Left ventricle myocardium superior (tissue), 1 donor: Measurements from ENCODE around the gene KLRF2. TPM values are rescaled to one million over a fixed set of nuclear protein-coding genes. Genes with fewer than 3 reads are reported as not detected.

Source experiments
- ATAC-seq: fragments of 200-7000 bp; cut with Tn5 transposase; one replicate; pipeline ENCODE4 v1.9.1; 2020; ENCODE audit warnings: mild to moderate bottlenecking, moderate library complexity
- DNase-seq: peaks from one replicate; pipeline ENCODE4 v3.0.0-alpha.2; 2020
- intact Hi-C: fragments of 100-400 bp; cut with micrococcal nuclease; formaldehyde crosslinking; loops from one replicate; pipeline ENCODE4 v1.11.0; 2022
- total RNA-seq: library from RNA; stranded (reverse); fragmentation: NEBNext Ultra II Directional; extraction: Animal tissue kit (Norgen Biotek cat#: 25700); gene quantifications from one replicate; pipeline ENCODE4 v1.2.1, GENCODE V29; 2021
- donor health status: DM: no; HTN: yes; CAD: no; lungs with severe emphysema.

KLRF2 gene
- total RNA-seq, 1 donor from 2014 or later = not detected

DNA sequence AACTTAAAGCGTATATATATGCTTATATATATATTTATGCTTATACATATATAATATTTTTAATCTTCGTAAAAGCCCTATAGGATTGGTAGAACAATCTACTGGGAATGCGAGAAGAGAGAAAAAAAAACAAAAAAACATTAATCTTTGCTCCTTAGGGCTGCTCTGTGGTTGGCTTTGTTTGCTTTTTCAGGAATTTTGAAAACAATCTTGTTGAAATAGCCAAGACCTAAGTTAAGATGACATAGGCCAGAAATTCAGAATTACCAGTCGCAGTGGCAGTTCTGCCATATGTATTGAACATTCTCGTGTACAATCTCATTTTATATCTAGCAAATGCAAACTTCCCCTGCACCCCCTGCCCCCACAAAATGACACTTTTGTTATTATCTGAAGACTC, 699 bp downstream of the KLRF2 start:
- intact Hi-C loops = no loop called here
- ATAC-seq (no peak), DNase-seq (no peak)

DNA sequence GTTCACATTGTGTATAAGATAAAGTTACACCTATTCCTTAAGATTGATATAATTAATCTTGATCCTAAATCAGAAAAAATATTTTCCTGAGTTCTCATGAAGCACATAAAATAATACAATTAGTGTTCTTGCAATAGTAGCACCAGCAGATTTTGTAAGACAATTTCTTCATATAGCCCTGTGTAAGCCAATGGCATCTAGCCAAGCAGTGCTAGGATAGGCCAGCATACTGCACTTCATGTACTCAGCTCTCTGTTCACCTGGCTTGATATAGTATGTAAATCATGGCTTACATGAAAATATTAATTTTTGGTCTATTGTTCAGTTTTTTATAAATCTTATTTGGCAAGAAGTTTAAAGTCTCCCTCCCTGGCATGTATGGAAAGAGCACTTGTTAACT, 1.9 kb downstream of the KLRF2 start:
- no peak for DNase-seq
- intact Hi-C loops = no loop called here
- no peak for ATAC-seq

DNA sequence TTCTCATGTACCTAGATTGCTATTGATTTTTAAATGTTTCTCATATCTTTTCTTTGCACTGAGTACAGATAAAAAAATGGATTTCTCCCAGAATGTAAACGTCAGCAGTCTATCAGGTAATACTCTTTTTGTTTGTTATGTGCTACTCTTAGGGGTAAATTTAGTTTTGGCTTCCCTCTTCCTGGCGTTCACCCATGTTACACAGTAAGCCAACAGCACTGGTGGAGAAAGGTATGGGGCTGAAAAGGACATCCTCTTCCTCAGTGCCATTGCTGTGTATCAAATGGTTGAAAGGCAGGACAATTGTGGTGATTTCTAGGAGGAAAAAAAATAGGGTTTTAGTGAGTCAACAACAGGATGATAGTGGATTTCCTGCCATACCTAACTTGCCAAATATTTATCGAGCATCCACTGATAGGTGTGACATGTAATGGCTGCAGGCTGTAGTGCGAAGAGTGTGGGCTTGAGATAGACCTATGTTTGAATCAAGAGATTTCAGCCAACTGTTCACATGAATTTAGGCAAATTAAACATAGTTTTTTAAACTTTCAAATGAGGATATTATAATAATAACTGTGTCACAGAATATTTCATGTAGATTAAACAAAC, 7.5 kb downstream of the KLRF2 start:
- intact Hi-C loops = no loop called here
- ATAC-seq (no peak), DNase-seq (no peak)

DNA sequence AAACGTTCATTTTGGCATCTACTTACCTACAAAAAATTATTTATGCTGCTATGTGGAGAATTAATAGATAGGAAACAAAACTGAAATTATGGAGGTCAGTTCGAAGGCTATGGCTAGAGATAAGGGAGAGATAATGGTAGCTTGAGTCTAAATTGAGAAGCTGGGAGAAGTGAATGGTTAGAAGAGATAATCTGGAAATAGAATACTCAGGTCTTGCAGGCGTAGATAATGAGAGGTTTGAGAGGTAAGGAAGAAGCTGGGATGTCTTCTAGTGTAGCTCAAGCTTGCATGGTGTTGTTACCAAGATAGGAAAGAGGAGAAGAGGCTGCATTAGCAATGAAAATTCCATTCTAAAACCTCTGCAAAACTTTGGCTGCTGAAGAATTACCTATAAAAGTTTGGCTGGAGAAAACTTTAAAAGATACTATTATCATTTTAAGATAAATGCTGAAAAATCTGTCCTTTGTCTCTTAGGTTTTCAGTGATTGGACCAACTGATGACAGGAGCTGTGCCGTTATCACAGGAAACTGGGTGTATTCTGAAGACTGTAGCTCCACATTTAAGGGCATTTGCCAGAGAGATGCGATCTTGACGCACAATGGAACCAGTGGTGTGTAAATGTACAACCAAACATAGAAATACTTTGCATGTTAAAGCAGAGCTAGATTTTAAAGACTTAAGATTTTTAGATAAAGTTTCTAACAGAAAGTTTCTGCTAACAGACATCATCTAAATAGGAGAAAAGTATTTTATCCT, 14.1 kb downstream of the KLRF2 start:
- no peak for ATAC-seq

DNA sequence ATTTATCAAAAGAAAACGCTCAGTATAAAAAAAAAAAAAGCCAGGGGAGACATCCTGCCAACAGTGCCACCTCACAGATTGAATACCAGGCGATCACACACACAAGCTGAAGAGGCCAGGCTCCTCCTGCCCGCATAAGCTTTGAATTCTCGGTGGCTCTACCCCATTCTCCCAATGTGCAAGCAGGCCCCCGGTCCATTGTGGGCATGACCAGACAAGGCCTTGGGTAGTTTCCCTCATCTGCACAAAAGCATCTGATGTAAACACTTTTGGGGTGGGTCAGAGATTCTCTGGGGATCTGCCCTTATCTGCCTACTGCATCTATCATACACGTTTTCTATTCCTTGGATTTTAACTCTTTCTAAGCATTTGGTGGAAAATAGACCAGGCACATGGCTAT, 16.2 kb downstream of the KLRF2 start:
- DNase-seq (no peak), ATAC-seq (no peak)
- intact Hi-C loops = no loop called here

More for the DNA sequence above, 14.1 kb downstream of the KLRF2 start:
- no peak for DNase-seq
- intact Hi-C loops = no loop called here

DNA sequence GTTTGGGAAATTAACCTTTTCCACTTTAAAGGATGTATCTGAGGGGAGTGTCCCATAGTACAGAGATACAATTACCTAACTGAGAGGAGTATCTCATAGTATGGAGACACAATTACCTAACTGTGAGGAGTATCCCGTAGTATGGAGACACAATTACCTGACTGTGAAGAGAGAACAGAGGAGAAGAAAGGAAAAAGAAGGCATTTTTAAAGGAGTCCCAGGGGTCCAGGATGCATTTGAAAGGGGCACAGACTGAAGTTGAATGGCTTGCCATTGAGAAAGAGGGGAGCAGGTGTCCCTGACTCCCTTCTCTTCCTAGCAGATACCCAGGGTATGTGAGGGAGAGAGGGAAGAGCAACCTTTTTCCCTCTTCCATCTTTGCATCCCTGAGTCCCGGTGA, 17.9 kb downstream of the KLRF2 start:
- intact Hi-C loops = no loop called here
- DNase-seq (no peak), ATAC-seq (no peak)

DNA sequence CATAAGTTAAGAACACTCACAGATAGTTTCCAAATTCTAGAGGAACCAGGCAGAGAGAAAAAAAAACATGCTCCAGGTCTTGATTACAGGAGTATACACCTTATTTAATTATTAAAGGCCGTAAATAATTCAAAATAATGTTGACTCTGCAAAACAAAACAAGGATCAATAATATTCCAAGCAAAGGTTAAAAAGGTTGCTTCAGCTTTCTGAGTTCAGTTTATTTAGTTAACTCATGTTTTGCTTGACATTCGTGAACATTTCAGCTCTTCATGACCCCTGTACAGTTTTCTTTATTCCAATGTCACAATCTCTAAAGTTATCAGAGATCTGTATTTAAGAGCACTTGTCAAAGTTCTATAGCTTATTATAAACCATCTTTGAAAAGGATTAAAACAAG, 19.6 kb downstream of the KLRF2 start:
- no peak for ATAC-seq
- DNase-seq = no peak
- intact Hi-C loops = no loop called here

DNA sequence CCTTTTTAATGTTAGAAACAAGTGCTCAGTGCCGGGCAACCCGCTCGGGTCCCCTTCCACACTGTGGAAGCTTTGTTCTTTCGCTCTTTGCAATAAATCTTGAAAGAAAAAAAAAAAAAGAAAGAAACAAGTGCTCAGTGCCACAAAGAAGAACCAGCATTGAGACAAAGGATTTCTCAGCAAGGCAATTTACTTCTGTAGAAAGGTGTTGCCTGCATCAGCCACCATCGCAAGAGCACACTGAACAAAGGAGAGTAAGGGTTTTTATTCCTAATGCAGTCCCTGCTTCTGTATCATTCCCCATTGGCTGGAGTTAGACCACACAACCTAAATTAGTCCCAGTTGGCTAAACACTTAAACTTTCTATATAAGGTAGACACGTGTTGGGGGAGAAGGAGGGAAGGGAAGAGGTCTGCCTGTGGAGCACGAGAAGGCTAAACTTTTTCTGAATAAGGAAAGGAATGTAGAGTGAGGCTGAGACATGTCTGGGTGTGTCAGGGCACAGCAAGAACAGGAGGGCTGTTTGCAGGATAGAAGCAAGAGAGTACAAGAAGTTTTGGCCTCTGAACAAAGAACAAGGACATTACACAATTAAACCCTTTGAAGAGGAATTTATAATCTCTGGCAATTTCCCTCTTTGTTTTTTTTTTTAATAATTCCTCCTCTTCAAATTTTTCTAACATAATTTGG, 21.4 kb downstream of the KLRF2 start:
- intact Hi-C loops = no loop called here
- ATAC-seq = no peak
- DNase-seq = no peak

DNA sequence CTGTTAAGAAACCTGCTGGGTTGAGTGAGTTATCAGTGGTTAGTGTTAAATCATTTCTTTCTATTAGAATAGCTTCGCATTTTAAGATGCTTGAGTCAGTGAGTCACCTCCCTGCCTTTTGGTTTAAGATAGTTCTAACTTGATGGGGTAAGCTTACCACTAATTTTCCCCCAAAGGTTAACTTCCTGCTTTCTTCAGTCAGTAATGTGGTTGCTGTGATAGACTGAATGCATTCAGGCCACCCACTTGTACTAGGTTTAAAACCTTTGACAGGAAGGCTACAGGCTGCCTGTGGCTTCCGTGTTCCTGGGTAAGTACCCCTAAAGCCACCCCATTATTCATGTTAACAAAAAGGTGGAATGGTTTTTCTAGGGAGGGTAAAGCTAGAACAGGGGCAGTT, 25.6 kb downstream of the KLRF2 start:
- DNase-seq = no peak
- no peak for ATAC-seq
- intact Hi-C loops = no loop called here

DNA sequence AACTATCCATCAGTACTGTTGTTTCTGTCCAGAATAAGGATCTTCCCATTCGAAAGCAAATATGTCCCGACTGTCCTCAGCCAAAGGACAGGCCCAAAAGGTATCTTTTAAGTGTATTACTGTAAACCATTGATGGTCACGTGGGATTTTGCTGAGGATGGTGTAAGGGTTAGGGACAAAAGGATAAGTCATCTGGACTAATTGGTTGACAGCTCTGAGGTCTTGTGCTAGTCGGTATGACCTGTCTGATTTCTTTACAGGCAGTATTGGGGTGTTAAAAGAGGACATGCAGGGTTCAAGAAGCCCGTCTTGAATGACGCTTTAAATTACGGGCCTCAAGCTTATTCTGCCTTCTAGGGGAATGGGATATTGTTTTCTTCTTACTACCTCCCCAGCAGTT, 26.5 kb downstream of the KLRF2 start:
- no peak for ATAC-seq

DNA sequence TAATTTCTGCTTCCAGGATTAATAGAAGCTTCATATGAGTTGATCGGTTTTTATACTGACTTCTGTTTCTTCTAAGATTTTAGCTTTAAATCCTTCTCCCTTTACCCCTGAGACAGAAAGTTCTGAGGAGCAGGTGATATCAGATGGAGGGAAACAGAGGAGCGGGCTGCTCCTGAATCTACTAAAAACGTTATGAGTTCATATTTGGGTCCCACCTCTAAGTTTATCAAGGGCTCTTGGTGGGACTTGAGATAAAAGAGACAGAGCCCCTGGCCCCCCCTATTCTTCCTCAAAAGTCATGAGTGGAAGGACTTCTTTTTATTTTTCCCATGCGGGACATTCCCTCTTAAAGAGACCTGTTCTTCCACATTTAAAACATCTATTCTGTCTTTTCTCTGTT, 27.1 kb downstream of the KLRF2 start:
- no peak for DNase-seq
- ATAC-seq = no peak
- intact Hi-C loops = no loop called here

More for the DNA sequence above, 26.5 kb downstream of the KLRF2 start:
- no peak for DNase-seq
- intact Hi-C loops = no loop called here

DNA sequence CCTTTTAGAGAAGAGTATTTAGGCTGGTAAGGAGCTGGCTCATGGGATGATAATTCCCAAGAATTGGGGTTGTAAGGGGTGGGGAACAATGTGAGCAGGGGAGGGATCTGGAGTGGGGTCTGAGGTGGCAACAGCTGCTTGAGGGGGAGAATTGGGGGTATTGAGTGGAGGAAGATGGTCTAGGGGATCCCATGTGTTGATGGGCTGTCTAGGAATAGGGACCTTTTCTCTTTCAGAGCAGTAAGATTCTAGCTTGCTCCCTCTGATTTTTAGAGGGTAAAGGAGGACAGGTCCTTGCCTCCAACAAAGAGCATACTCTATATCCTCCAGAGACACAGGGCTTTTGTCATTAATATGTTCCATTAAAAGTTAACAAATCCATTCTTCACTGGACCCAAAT, 28.4 kb downstream of the KLRF2 start:
- no peak for ATAC-seq
- intact Hi-C loops = no loop called here
- DNase-seq = no peak

DNA sequence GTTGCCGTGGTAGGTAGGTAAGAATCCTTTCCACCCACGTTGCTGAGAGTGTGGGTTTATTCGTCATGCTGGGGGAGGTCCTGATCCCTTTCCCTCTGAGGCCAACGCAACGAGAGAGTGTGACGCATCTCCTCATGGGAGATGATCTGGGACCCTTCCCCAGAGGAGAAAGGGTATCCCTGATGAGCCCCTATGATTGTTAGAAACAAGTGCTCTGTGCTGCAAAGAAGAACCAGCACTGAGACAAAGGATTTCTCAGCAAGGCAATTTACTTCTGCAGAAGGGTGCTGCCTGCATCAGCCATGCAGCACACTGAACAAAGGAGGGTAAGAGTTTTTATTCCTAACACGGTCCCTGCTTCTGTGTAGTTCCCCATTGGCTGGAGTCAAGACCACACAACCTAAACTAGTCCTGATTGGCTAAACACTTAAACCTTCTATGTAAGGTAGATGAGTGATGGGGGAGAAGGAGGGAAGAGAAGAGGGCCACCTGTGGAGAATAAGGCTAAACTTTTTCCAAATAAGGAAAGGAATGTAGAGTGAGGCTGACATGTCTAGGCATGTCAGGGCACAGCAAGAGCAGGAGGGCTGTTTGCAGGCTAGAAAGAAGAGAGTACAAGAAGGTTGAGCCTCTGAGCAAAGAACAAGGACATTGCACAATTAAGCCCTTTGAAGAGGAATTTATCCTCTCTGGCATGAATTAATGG, 29.6 kb downstream of the KLRF2 start:
- no peak for ATAC-seq
- intact Hi-C loops = no loop called here

DNA sequence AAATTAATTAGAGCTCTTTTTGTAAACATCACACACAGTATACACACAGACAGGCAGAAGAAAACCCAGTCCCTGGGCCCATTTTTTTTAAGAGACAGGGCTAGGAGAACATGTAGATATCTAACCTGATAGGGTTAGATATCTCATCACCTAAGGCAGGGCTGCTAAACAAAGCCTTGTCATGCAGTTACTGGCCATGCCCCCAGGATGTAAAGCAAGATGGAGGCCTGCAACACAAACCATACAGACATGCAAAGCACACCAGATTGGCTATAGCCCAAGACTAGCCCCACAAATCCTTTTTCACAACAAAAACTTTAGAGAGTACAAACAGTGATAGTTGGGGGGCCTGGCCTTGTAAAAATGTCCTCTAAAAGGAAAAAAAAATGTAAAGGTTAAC, 30.4 kb downstream of the KLRF2 start:
- no peak for ATAC-seq
- no peak for DNase-seq
- intact Hi-C loops = no loop called here

More for the DNA sequence above, 29.6 kb downstream of the KLRF2 start:
- no peak for DNase-seq

DNA sequence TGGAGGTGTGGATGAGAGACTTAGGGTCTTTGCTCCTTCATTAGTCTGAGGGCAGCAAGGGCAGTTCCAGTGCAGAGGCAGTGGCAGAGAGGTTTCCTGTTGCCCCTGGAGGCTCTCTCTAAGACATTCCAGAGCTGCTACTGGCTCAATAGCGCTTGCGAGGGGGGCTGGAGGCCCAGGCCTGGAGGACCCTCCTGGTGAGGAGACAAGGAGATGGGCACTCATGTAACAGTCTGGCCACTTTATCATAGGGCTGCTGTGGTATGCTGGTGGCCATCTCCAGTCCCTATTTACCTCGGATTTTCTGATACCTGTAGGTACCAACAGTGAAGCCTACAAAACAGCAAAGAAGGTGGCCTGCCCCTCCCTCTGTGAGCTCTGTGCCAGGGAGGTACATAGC, 38.2 kb downstream of the KLRF2 start:
- DNase-seq = no peak
- ATAC-seq = no peak
- intact Hi-C loops = no loop called here

DNA sequence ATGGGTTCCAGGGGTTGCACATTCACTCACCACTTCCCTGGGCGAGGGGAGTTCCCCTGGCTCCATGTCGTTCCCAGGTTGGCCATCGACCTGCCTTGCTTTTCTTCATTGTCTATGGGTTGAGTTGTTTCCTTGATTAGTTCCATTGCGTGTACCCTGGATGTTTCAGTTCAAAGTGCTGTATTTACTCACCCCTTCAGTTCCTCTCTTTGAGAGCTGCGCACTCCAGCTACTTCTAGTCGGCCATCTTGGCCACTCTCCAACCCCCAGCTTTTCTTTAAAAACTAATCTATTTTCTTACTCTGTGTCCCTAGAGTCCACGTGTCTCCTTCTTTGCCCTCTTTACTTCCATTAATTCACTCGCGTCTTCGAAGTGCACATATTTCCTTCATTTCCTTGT, 39.2 kb downstream of the KLRF2 start:
- ATAC-seq (no peak), DNase-seq (no peak)
- intact Hi-C loops = loop anchor here (10.0 kb wide), 1 partner anchor 106 kb away; no protein-coding TSS in a partner anchor

DNA sequence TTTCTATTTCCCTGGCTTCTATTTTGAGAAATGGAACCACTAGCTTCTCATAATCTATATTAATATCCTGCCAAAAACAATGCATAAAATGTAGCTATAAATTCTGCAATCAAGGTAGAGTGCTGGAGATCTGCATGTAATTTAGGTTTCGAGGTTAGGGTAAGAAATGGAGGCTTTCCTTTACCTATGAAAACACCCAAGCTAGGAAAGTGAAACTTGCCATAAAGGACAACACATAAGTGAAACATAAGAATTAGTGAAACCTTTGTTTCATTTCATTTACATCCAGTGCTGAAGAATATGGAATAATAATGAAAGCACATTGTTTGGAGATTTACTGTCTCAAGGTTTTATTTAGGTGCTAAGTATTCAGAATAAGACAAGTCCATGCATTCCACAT, 41.1 kb downstream of the KLRF2 start:
- DNase-seq = no peak
- no peak for ATAC-seq
- intact Hi-C loops = loop anchor here (10.0 kb wide), 1 partner anchor 108 kb away; no protein-coding TSS in a partner anchor

DNA sequence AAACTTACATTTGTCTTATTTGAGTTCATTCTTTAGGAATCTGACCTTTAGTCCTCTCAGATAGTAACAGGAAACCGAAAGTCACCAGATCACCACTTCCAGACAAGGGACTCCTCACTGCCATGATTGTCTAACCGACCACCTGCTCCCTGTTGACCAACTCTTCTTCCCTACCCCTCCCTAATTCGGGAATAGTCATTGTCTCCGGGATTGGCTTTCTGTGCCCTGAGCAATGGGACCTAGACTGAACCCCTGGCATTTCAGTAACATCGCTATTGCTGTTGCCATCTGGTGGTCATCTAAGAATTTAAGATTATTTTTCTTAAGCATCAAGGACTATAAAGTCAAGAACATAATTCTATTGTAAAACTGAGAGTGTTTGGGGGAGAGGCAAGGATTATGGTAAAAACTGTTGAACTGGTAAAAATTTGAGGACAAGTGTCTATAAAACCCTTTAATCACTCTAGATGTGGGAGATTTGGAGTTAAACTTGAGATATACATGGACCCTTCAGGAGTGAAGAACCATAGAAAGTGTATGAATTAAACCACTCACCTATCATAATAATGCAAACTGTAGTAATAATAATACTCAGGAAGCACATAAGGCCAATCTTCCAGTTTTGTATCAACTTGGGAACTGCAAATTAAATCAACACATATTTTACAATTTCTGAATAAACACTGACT, 44.6 kb downstream of the KLRF2 start:
- intact Hi-C loops = loop anchor here (2.0 to 10.0 kb wide), 2 partner anchors 111 to 175 kb away; no protein-coding TSS in a partner anchor
- ATAC-seq (peak; percentile 27), DNase-seq (no peak)

DNA sequence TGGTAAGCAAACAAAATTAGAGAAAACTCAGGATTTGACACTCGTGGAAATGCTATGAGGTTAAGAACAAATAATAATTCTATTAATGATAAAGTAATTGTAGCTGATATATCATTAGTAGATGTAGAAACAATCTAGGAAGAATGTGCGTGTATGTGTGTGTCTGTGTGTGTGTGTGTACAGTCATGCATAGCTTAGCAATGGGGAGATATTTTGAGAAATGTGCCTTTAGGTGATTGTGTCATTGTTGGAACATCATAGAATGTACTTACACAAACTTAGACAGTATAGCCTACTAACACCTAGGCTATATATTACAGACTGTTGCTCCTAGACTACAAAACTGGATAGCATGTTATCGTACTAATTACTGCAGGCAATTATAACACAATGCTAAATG, 45.6 kb downstream of the KLRF2 start:
- ATAC-seq = no peak
- intact Hi-C loops = loop anchor here (2.0 to 10.0 kb wide), 2 partner anchors 112 to 176 kb away; no protein-coding TSS in a partner anchor
- DNase-seq = no peak
